Neural progenitor cell (in vitro differentiated cells): ENCODE data around the gene ORC4. TPM values are rescaled to one million over a fixed set of nuclear protein-coding genes. Genes with fewer than 3 reads are reported as not detected.
A peak's percentile ranks its signal among the peaks of the same experiment; 100 is the strongest.
"Not testable (repeated sequence)": the region's sequence is repeated elsewhere in the genome, so short reads cannot be mapped to it uniquely, and the experiment has no call there.

Experiments used
- DNase-seq: peaks from one replicate; pipeline ENCODE4 v3.0.0-alpha.2; 2016; ENCODE audit warnings: low spot score
- H2AFZ ChIP-seq: fragments of 200-600 bp; sonication (generic); replicated peaks from 2 replicates; pipeline ENCODE4 v1.6.1; 2016; ENCODE audit warnings: antibody characterized with exemption
- H3F3A ChIP-seq: fragments of 200-600 bp; sonication (generic); 2 replicates; pipeline ENCODE4 v1.6.1; 2016; ENCODE audit warnings: antibody characterized with exemption, low read depth
- H3K27ac ChIP-seq: fragments of 200-600 bp; sonication (generic); 2 replicates; pipeline ENCODE4 v1.5.1; 2016; ENCODE audit warnings: mild to moderate bottlenecking
- H3K27me3 ChIP-seq: fragments of 200-600 bp; sonication (generic); 2 replicates; pipeline ENCODE4 v1.6.1; 2016; ENCODE audit warnings: mild to moderate bottlenecking, moderate library complexity
- H3K36me3 ChIP-seq: fragments of 200-600 bp; sonication (generic); 2 replicates; pipeline ENCODE4 v1.5.1; 2016
- H3K4me1 ChIP-seq: fragments of 200-600 bp; sonication (generic); 2 replicates; pipeline ENCODE4 v1.6.1; 2016; ENCODE audit warnings: mixed run types
- H3K4me2 ChIP-seq: fragments of 200-600 bp; sonication (generic); 2 replicates; pipeline ENCODE4 v1.6.1; 2016
- H3K4me3 ChIP-seq: fragments of 200-600 bp; sonication (generic); 2 replicates; pipeline ENCODE4 v1.5.1; 2016
- H3K79me2 ChIP-seq: fragments of 200-600 bp; sonication (generic); 2 replicates; pipeline ENCODE4 v1.6.1; 2016; ENCODE audit warnings: low read depth
- H3K9ac ChIP-seq: fragments of 200-600 bp; sonication (generic); 2 replicates; pipeline ENCODE4 v1.6.1; 2016
- H3K9me3 ChIP-seq: fragments of 200-600 bp; sonication (generic); 2 replicates; pipeline ENCODE4 v1.5.1; 2016; ENCODE audit warnings: low read depth
- H4K20me1 ChIP-seq: fragments of 200-600 bp; sonication (generic); 2 replicates; pipeline ENCODE4 v1.6.1; 2016; ENCODE audit warnings: low read depth
- H3K27ac Mint-ChIP-seq: 3 replicates; pipeline ENCODE4 v1.8.0; 2021; ENCODE audit warnings: mixed read lengths
- H3K27me3 Mint-ChIP-seq: 2 replicates; pipeline ENCODE4 v1.8.0; 2022; ENCODE audit warnings: low read depth, mild to moderate bottlenecking, inconsistent platforms, moderate library complexity, mixed read lengths; ENCODE audit not compliant: insufficient read depth
- H3K36me3 Mint-ChIP-seq: 3 replicates; pipeline ENCODE4 v1.8.0; 2021; ENCODE audit warnings: mixed read lengths
- H3K4me1 Mint-ChIP-seq: 3 replicates; pipeline ENCODE4 v1.8.0; 2021; ENCODE audit warnings: mixed read lengths
- H3K4me3 Mint-ChIP-seq: 3 replicates; pipeline ENCODE4 v1.8.0; 2021; ENCODE audit warnings: mild to moderate bottlenecking, moderate library complexity, mixed read lengths
- H3K9me3 Mint-ChIP-seq: 3 replicates; pipeline ENCODE4 v1.8.0; 2020; ENCODE audit warnings: mixed read lengths
- CTCF ChIP-seq: fragments of 200-600 bp; sonication (generic); IDR thresholded peaks from 2 replicates; pipeline ENCODE4 v1.5.1; 2017; ENCODE audit warnings: antibody characterized with exemption, mild to moderate bottlenecking
- EZH2 ChIP-seq: fragments of 200-600 bp; sonication (generic); IDR thresholded peaks from 2 replicates; pipeline ENCODE4 v1.6.1; 2017; ENCODE audit warnings: antibody characterized with exemption, mild to moderate bottlenecking, moderate library complexity
- EZH2phosphoT487 ChIP-seq: fragments of 200-600 bp; sonication (generic); IDR thresholded peaks from 2 replicates; pipeline ENCODE4 v1.6.1; 2017; ENCODE audit warnings: antibody characterized with exemption
- total RNA-seq: library from RNA; depleted of rRNA; stranded (reverse); fragments of >200 nt; gene quantifications from 2 replicates; pipeline ENCODE4 v1.2.3, GENCODE V29; 2015; ENCODE audit warnings: low replicate concordance

Gene ORC4
- total RNA-seq, 1 donor from 2014 or later: 314 TPM

- Histone ChIP-seq H3K27me3 (no peaks in the 10 kb centered on the region), H3K9me3 (peaks cover 11% of the 10 kb centered on the region), H3K27ac (no peak overlapping the region), H4K20me1 (peaks cover 37% of the 10 kb centered on the region), H3K36me3 (peaks cover 18% of the 10 kb centered on the region), H3K4me1 (peaks cover 20% of the 10 kb centered on the region), H3K79me2 (peaks cover 100% of the 10 kb centered on the region), H3F3A (no peaks in the 10 kb centered on the region), H3K9ac (no peak overlapping the region), H3K4me2 (no peak overlapping the region), H3K4me3 (no peak overlapping the region), H2AFZ (no peak overlapping the region)
- Mint-ChIP-seq H3K4me1 (no peaks in the 10 kb centered on the region), H3K4me3 (no peak overlapping the region), H3K9me3 (peaks cover 48% of the 10 kb centered on the region), H3K27ac (no peak overlapping the region), H3K36me3 (peaks cover 42% of the 10 kb centered on the region), H3K27me3 (no peaks in the 10 kb centered on the region)
- no peak for DNase-seq
- TF ChIP-seq CTCF (no peak), EZH2 (no peak), EZH2phosphoT487 (no peak)
These were observed 23.7 kb downstream of the ORC4 start for GRCh38 chr2:147996828-147997227.

GRCh38 chr2:147994965-147995364, 25.6 kb downstream of the ORC4 start:
- peaks cover 36% of the 10 kb centered on the region for H4K20me1 ChIP-seq
- H3K9me3 ChIP-seq: peaks cover 11% of the 10 kb centered on the region
- H3K9me3 Mint-ChIP-seq: peaks cover 36% of the 10 kb centered on the region
- DNase-seq, H3K27me3 ChIP-seq, H3K4me1 Mint-ChIP-seq, H3K4me2 ChIP-seq, H3K4me3 ChIP-seq, H3K9ac ChIP-seq, H2AFZ ChIP-seq, H3K4me3 Mint-ChIP-seq, H3K27me3 Mint-ChIP-seq, H3F3A ChIP-seq, H3K27ac Mint-ChIP-seq, H3K27ac ChIP-seq: not testable (repeated sequence)
- peaks cover 18% of the 10 kb centered on the region for H3K36me3 ChIP-seq
- peaks cover 100% of the 10 kb centered on the region for H3K79me2 ChIP-seq
- peaks cover 37% of the 10 kb centered on the region for H3K36me3 Mint-ChIP-seq
- peaks cover 15% of the 10 kb centered on the region for H3K4me1 ChIP-seq

- H3K27ac Mint-ChIP-seq: no peak overlapping the region
These were observed 30.6 kb downstream of the ORC4 start for GRCh38 chr2:147989809-147990403.

More at GRCh38 chr2:147989809-147990403, 30.6 kb downstream of the ORC4 start:
- TF ChIP-seq EZH2 (no peak), CTCF (peak; percentile 47)
- Histone ChIP-seq H3K4me1 (peaks cover 8% of the 10 kb centered on the region), H2AFZ (no peak overlapping the region), H3K36me3 (no peaks in the 10 kb centered on the region), H3K27ac (no peak overlapping the region), H4K20me1 (peaks cover 28% of the 10 kb centered on the region), H3K9me3 (no peaks in the 10 kb centered on the region), H3K4me2 (no peak overlapping the region), H3K9ac (no peak overlapping the region), H3F3A (no peaks in the 10 kb centered on the region), H3K4me3 (no peak overlapping the region), H3K79me2 (peaks cover 100% of the 10 kb centered on the region), H3K27me3 (no peaks in the 10 kb centered on the region)
- DNase-seq: peak; percentile 16
- Mint-ChIP-seq H3K9me3 (peaks cover 20% of the 10 kb centered on the region), H3K27me3 (no peaks in the 10 kb centered on the region), H3K4me3 (no peak overlapping the region), H3K4me1 (no peaks in the 10 kb centered on the region), H3K36me3 (peaks cover 19% of the 10 kb centered on the region)
